MM.1S (cell line): ENCODE measurements around the gene TTYH3.

ENCODE experiments used
- DNase-seq: peaks from one replicate; pipeline ENCODE4 v3.0.0-alpha.2; 2015
- H2AFZ ChIP-seq: fragments of 300-600 bp; sonication (generic); 2 replicates; pipeline ENCODE4 v1.6.0; 2016; ENCODE audit warnings: antibody characterized with exemption, low read length
- H3F3A ChIP-seq: fragments of 300-600 bp; sonication (generic); 2 replicates; pipeline ENCODE4 v1.6.1; 2016; ENCODE audit warnings: mild to moderate bottlenecking, antibody characterized with exemption, low read length, moderate library complexity, mixed read lengths; ENCODE audit not compliant: insufficient read depth
- H3K27ac ChIP-seq: fragments of 300-600 bp; sonication (generic); 2 replicates; pipeline ENCODE4 v1.5.1; 2016; ENCODE audit warnings: mild to moderate bottlenecking, low read length
- H3K27me3 ChIP-seq: fragments of 300-600 bp; sonication (generic); replicated peaks from 2 replicates; pipeline ENCODE4 v1.6.0; 2016; ENCODE audit warnings: low read length; ENCODE audit not compliant: insufficient read depth
- H3K36me3 ChIP-seq: fragments of 300-600 bp; sonication (generic); replicated peaks from 2 replicates; pipeline ENCODE4 v1.6.1; 2016; ENCODE audit warnings: mild to moderate bottlenecking, low read length, mixed read lengths; ENCODE audit not compliant: insufficient read depth
- H3K4me1 ChIP-seq: fragments of 300-600 bp; sonication (generic); 2 replicates; pipeline ENCODE4 v1.6.1; 2016; ENCODE audit warnings: low read length, mixed read lengths
- H3K4me2 ChIP-seq: fragments of 300-600 bp; sonication (generic); 2 replicates; pipeline ENCODE4 v1.6.0; 2016; ENCODE audit warnings: low read depth, low read length
- H3K4me3 ChIP-seq: fragments of 300-600 bp; sonication (generic); 2 replicates; pipeline ENCODE4 v1.5.1; 2016; ENCODE audit warnings: low read length, mixed read lengths
- H3K79me2 ChIP-seq: fragments of 300-600 bp; sonication (generic); 2 replicates; pipeline ENCODE4 v1.6.1; 2016; ENCODE audit warnings: mixed run types, low read length, mixed read lengths
- H3K9ac ChIP-seq: fragments of 300-600 bp; sonication (generic); 2 replicates; pipeline ENCODE4 v1.6.1; 2016; ENCODE audit warnings: low read length, mixed read lengths
- H3K9me2 ChIP-seq: fragments of 300-600 bp; sonication (generic); replicated peaks from 2 replicates; pipeline ENCODE4 v1.6.1; 2016; ENCODE audit warnings: mild to moderate bottlenecking, low read length, mixed read lengths; ENCODE audit not compliant: insufficient read depth
- H3K9me3 ChIP-seq: fragments of 300-600 bp; sonication (generic); replicated peaks from 2 replicates; pipeline ENCODE4 v1.6.1; 2016; ENCODE audit warnings: mild to moderate bottlenecking, low read length, mixed read lengths; ENCODE audit not compliant: insufficient read depth
- H4K20me1 ChIP-seq: fragments of 300-600 bp; sonication (generic); 2 replicates; pipeline ENCODE4 v1.6.1; 2016; ENCODE audit warnings: mild to moderate bottlenecking, low read length, moderate library complexity, mixed read lengths; ENCODE audit not compliant: insufficient read depth
- EZH2 ChIP-seq: fragments of 300-600 bp; sonication (generic); optimal IDR thresholded peaks from 2 replicates; pipeline ENCODE3; 2017; ENCODE audit warnings: low read depth, mild to moderate bottlenecking, antibody characterized with exemption, low read length, mixed read lengths
- EZH2phosphoT487 ChIP-seq: fragments of 300-600 bp; sonication (generic); IDR thresholded peaks from 2 replicates; pipeline ENCODE4 v1.6.1; 2018; ENCODE audit warnings: antibody characterized with exemption, low read length
- TF ChIP-seq, protein P1 (sequence below): fragments of 300-600 bp; sonication (generic); IDR thresholded peaks from 2 replicates; pipeline ENCODE4 v1.5.1; 2016; ENCODE audit warnings: antibody characterized with exemption, low read length, mixed read lengths

The TTYH3 gene

DNA sequence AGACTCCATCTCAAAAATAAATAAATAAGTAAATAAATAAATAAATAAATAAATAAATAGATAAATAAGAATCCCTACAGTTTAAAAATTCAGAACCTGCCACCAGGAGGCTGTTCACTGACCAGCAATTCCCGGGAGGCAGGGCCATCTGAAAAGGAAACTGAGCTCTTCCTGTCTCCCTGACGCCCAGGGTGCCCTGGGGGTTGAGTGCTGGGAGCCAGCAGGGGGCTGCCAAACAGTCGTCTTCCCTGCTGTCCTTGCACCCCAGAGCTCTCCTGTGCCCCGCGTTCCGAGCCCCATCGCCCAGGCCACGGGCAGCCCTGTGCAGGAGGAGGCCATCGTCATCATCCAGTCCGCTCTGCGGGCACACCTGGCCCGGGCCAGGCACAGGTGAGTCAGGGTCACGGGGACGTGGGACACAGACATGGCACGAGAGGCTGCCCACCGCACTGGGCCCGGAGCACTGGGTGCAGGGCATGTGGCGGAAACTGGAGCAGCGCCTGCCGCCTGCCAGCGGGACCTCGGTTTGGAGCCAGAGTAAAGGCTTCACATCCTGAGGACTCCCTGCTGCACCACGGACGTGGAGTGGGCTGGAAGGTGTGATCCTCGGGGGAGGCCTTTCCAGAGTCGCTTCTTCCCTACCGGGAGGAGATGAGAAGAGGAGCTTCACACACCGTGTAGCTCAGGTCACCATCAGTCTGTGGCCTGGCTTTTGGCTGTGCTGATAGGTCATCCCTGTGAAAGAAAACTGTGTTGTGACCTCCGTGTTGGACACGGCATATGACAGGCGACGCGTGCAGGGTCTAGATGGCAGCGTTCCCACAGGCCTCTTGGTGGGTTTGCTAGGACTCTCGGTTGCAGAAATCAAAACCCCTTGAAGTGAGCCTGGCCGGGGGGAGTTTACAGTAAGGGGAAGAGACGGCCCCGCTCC, 25.9 kb upstream of the TTYH3 start:
- Histone ChIP-seq H3K9me3 (no peaks in the 10 kb centered on the region), H3K9me2 (no peaks in the 10 kb centered on the region), H3K9ac (no peak overlapping the region), H3K27me3 (no peaks in the 10 kb centered on the region), H3K27ac (no peak overlapping the region), H3K4me1 (no peaks in the 10 kb centered on the region), H2AFZ (no peak overlapping the region), H4K20me1 (no peaks in the 10 kb centered on the region), H3K79me2 (no peaks in the 10 kb centered on the region), H3F3A (no peaks in the 10 kb centered on the region), H3K4me3 (no peak overlapping the region), H3K36me3 (no peaks in the 10 kb centered on the region), H3K4me2 (no peak overlapping the region)
- no peak for DNase-seq
- TF ChIP-seq, protein P1, sequence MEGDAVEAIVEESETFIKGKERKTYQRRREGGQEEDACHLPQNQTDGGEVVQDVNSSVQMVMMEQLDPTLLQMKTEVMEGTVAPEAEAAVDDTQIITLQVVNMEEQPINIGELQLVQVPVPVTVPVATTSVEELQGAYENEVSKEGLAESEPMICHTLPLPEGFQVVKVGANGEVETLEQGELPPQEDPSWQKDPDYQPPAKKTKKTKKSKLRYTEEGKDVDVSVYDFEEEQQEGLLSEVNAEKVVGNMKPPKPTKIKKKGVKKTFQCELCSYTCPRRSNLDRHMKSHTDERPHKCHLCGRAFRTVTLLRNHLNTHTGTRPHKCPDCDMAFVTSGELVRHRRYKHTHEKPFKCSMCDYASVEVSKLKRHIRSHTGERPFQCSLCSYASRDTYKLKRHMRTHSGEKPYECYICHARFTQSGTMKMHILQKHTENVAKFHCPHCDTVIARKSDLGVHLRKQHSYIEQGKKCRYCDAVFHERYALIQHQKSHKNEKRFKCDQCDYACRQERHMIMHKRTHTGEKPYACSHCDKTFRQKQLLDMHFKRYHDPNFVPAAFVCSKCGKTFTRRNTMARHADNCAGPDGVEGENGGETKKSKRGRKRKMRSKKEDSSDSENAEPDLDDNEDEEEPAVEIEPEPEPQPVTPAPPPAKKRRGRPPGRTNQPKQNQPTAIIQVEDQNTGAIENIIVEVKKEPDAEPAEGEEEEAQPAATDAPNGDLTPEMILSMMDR = no peak
- TF ChIP-seq EZH2 = no peak
- TF ChIP-seq EZH2phosphoT487 = no peak

DNA sequence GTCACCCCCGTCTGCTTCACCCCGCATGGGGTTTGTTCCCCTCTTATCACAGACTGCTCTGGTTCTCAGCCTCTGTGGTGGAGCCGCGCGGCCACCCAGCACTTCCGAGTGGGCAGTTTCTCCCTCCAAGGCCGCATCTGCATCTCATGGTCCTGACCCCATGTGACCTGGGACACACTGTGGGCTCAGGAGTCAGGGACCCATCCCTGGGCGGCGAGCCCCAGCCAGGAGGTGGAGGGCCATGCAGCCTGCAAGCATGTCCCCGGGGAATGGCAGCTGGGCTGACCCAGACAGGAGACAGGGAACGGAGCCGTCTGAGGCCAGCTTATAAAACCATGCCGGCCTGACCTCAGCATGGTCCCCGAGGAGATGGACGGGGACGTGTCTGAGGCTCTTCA, 25.2 kb upstream of the TTYH3 start:
- no peak overlapping the region for H3K9ac ChIP-seq
- H3K36me3 ChIP-seq = no peaks in the 10 kb centered on the region
- H3K9me2 ChIP-seq = no peaks in the 10 kb centered on the region
- no peak overlapping the region for H3K4me3 ChIP-seq
- no peak for DNase-seq
- no peak overlapping the region for H3K27ac ChIP-seq
- H3K4me1 ChIP-seq = no peaks in the 10 kb centered on the region
- H3K9me3 ChIP-seq = no peaks in the 10 kb centered on the region
- TF ChIP-seq EZH2phosphoT487 = no peak
- TF ChIP-seq, protein P1 = no peak
- no peak for TF ChIP-seq EZH2
- no peak overlapping the region for H2AFZ ChIP-seq
- no peak overlapping the region for H3K4me2 ChIP-seq
- H3K79me2 ChIP-seq = no peaks in the 10 kb centered on the region
- H3K27me3 ChIP-seq = no peaks in the 10 kb centered on the region
- no peaks in the 10 kb centered on the region for H3F3A ChIP-seq
- no peaks in the 10 kb centered on the region for H4K20me1 ChIP-seq

DNA sequence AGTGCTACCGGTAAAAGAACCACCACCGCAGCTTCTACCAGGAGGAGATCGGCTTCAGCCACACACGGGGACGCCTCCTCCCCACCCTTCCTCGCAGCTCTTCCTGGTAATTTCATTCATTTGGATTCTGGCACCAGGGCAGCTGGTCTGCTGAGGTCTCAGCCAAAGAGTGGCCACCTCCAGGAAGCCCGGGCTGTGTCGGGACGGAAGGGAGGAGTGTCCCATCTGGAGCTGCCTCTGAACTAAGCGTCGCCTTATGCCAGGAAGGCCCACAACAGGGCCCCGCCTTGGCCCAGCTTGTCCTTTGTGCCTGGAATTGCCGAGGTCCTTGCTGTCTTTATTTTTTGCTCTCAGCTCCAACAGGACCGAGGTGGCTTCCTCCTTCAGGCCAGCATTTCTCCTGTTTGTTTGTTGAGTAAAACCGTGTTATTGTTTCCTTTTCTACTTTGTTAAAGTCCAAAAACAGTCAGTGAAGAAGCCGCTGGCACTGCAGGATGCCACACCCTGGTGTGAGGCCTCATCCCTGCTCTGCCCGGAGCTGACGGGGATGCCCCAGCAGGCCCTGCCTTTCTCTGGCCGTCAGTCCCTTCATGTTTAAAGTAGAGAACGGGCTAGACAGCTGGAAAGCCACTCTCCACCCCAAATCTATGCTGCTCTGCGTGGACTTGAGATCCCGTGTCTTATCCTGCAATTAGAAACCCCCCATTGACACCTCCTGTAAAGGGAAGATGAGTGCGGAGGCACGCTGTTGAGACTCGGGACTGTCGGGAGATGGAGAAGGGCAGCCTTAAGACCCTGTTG, 24.5 kb upstream of the TTYH3 start:
- H3K79me2 ChIP-seq = no peaks in the 10 kb centered on the region
- H3K9me3 ChIP-seq = no peaks in the 10 kb centered on the region
- no peak for TF ChIP-seq EZH2phosphoT487
- TF ChIP-seq, protein P1 = no peak
- no peak for TF ChIP-seq EZH2
- no peaks in the 10 kb centered on the region for H4K20me1 ChIP-seq
- no peak overlapping the region for H3K4me2 ChIP-seq
- no peaks in the 10 kb centered on the region for H3F3A ChIP-seq
- no peak overlapping the region for H3K4me3 ChIP-seq
- H3K36me3 ChIP-seq = no peaks in the 10 kb centered on the region
- H3K4me1 ChIP-seq = no peaks in the 10 kb centered on the region
- H3K9me2 ChIP-seq = no peaks in the 10 kb centered on the region
- no peak overlapping the region for H2AFZ ChIP-seq
- no peak overlapping the region for H3K9ac ChIP-seq
- no peaks in the 10 kb centered on the region for H3K27me3 ChIP-seq
- no peak overlapping the region for H3K27ac ChIP-seq
- DNase-seq = no peak
